COR-L47 (cell line): ENCODE data around the gene EFNA3.

Source experiments
- DNase-seq: peaks from one replicate; lab custom pipeline; 2025; lab: John Stamatoyannopoulos, UW

The EFNA3 gene

DNA sequence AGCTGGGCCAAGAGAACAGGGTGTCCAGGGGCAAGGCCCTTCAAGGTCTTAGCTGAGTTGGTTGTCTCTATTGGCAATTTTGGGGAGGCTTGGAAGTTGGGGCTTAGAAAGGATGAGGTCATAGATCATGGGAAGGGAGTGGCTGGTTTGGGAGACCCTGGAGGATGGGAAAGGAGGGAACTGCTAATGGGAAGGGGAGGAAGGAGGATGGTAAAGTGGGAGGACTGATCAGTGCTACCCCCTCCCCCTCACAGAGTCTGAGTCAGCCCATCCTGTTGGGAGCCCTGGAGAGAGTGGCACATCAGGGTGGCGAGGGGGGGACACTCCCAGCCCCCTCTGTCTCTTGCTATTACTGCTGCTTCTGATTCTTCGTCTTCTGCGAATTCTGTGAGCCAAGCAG, 10.0 kb upstream of the EFNA3 start:
- no peak for DNase-seq

DNA sequence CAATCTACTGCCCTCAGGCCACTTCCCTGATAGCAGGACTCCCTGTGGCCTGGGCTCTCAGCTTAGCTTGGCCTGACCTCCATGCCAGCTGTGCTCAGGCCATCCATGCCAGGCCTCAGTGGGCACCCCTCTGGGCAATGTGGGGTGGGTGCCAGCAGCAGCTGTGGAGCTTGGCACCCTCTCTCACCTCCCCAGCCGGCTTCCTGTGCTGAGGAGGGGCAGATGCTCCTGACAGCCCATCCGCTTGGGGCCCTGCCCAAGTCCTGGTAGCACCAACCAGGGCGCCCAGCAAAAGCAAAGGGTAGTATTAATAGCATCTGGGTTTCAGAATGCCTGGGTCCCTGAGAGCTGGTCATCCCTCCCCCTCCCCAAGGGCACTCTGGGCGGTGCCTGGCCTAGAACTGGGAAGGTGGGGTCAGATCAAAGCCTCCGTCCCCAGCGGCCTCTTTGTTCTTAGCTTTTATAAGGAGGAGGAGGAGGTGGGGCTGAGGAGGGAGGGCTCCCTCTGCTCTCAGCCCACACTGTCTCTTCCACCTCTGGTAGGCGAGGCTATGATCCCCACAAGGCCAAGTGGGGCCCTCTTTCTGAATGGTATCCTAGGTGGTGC, 9.0 kb upstream of the EFNA3 start:
- DNase-seq, result peak; percentile 86

DNA sequence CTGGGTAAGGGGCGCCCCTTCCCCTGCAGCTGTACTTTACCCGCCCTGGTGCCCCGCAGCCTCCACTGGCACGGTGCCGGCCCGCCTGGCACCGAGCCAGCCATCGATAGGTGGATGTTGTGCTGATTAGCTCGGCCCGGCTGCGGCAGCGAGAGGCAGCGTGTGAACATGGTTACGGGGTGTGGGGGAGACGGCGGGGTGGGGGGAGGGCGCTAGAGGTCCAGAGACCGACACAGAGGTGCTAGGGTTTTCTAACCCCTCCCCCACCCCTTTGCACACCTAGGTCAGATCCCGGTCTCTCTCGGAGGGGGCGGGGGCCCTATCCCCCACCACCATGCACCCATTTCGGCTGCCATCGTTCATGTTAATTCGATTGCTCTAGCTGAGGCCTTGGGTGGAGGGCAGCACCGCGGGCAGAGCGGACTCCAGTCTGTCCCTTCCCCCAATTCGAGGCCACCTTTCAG, 8.4 kb upstream of the EFNA3 start:
- peak; percentile 59 for DNase-seq

DNA sequence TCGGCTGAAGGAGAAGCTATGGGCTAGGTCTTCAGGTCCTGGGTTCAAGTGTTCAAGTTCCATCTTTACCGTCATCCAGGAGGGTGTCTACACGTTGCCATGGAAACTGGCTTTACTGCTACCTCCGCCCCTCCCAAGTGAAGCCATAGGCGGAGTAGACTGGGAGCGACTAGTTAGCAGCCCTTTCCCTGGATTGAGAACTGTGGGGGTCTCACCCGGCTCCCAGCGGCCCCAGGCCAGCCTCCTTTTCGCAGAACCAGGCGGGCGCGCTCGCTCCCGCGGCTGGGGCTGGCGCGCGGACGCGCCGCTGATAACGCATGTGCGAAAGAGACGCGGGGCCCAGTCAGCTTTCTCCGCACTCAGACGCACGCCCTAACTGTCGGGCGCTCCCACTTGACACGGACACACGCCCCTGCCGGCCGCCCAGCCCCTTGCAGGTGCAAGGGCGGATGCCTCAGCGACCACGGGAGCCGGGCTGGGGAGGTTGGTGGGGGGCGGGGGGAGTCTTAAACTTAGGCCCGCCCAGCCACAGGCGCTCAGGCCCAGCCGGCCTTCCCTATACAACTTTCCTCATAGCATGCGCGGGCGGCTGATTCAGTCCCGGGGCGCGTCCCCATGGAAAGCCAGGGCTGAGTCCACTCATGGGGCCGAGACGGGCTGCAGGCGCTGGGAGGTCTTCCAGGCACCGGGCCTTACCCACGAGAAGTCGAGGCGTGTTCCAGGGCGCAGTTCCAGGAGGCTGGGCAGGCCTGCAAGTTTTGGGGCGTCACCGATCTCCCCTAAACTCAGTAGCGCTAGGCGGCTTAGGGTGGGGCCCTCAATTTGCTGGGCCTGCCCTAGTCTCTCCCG, 7.7 kb upstream of the EFNA3 start:
- DNase-seq, result no peak

DNA sequence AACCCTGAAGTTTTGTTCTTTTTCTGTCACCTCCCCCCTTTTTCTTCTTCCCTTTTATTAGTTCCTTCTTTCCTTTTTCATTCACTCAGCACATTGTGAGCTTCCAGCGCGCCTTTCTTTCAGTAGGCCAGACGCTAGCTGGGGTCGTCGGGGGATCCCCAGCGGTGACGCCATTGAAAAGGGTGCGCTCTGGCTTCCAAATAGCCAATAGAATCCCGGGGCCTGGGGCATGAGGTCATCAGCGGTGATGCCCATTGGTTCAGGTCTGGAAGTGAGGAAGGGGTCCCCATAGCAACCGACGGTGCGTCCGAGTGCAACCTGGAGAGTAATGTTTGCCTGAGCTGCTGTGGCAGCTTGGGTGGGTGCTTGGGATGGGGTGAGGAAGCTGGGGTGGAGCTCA, 6.9 kb upstream of the EFNA3 start:
- DNase-seq, result no peak

DNA sequence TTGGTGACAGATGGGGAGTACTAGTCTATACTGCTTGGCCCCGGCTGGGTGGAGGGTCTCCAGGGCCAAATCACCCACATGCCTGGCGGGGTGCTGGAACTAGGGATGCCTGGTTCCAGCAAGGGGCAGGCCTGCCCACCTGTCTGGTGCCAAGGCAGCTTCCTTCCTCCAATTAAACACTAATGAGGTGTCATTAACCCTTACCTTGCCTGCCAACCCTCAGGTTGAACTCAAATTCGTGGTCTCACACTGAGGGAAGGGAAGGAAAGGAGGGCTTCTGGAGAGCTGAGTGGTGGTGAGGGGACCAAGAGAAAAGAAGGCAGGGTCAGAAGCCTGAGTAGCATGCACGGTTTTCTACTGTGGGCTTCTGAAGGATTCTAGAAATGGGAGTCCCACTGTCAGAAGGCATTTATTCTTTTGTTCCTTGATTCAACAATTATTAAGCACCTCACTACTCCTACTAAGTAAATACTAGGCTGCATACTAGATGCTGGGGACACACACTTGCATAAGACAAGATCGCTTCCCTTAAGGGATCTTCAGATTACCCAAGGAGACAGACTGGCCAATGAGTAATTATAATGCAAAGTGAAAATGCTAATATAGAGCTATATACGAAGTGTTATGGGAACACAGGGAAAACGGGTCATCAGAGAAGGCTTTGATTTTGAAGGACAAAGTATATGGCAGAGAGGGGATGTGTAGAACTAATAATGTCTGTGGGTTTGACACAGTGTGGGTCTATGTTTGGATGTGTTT, 5.9 kb upstream of the EFNA3 start:
- DNase-seq, result no peak

DNA sequence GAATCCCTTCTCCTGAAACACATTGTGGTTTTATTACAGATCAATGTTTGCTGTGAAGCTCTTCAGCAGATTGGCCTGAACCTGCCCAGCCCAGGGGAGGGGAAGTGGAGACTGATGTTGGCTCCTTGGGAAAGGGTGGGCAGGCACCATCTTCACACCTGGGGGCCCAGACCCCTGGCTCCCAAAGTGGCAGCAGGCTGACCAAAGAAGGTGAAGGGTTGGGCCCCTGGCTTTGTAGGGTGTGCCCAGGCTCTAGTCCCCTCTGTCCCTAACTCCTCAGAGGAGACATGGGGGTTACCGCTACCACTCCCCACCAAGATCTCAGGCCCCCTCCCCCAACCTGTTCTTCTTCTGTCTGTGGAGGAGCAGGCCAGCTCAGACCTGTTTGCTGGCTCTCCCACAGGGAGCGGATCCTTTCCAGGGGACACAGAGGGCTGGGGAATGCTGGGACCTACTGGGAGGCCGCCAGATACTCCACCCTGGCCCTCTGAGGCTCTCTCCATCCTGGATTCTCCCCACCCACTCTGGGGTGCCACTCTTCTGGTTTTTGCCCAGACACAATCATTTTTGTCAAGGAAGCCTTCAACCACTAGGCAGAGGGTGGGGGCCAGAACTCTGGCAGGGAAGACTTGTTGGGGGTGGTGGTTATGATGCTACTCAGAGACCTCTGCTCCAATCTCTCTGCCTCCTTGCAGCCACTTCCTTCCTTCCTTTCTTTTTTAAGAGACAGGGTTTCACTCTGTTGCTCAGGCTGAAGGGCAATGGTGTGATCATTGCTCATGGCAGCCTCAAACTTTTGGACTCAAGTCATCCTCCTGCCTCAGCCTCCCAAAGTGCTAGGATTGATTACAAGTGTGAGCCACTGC, 5.0 kb upstream of the EFNA3 start:
- no peak for DNase-seq

DNA sequence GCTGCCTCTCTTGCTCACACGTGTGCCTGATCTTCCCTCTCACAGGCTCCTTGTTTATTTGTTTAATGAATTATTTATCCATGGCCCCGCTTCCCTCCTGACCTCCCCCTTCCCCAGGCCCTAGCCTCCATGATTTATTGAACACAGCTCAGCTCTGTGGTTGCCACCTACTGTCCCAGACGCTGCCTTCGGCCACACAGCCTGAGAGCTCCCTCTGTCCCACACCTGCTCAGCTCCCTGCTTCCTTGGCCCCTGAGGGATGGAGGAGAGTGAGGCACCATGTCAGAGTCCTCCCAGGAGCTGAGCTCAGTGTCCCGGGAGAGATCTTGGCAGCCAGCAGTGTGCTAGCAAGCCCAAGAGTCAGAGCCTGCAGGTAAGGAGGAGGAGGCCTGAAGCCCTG, 3.1 kb upstream of the EFNA3 start:
- DNase-seq, result peak; percentile 55

DNA sequence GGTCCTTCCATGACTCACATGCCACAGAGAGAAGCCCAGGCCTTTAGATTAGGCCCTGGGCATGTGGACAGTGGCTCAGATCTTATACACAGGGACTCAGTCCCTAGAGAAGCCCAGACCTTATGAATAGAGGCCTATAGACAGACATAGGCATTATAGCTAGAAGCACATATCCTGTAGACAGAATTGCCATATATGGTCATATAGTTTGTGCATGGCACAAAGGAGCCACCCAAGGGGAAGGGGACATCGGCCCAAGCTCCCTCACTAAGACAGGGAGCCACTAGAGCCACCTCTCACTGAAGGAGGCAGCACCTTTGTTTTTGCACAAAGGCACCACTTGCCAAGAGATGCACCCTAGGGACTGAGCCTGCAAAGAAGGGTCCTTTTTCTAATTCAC, 2.3 kb upstream of the EFNA3 start:
- DNase-seq, result no peak

DNA sequence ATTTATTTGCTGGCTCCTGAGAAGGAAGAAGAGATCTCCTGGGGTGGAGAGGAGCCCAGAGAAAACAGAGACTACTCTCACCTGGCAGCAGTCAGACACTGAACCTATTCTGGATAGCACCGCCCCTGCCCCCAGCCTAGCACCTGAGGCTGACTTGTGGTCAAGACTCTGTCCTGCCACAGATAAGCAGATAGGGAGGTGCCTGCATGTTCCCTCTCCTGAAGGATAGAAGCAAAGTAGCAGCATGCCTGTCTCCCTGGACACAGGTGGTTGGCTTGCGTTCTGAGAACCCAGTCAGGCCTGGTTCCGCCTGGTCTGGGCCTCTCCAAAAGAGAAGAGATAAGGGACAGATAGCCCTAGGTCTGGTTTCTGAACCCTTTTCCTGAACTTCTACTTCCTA, 1.3 kb upstream of the EFNA3 start:
- DNase-seq, result no peak

DNA sequence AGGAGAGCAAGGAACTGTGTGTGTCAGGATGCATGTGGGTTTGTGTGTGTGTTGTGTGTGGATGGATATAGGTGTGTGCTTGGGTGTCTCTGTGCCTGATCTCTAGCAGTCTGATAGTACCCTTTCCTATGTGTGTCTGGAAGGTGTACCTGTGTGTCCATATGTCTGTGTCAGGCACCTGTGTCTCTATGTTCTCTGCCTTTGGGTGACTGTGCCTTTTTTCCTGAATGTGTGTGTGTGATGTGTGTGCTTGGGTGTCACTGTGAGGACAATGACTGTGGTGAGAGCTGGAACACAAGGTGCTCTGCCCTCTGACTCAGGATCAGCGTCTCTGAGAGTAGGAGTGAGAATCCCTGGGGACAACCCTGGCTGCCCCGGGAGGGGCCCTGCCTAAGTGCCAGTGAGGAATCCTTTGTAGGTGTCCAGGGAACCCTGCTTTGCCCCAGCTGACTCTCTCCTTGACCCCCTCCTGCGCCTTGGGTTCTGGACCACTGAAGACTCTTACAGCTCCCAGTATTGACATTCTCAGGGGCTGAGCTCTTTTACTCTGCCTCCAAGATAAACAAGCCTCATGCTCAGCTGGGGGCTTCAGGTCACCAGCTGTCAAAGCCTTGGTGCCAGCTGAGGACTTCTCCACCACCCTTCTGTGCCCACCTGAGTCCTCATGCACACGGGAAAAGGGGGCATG, 735 bp upstream of the EFNA3 start:
- DNase-seq, result no peak

DNA sequence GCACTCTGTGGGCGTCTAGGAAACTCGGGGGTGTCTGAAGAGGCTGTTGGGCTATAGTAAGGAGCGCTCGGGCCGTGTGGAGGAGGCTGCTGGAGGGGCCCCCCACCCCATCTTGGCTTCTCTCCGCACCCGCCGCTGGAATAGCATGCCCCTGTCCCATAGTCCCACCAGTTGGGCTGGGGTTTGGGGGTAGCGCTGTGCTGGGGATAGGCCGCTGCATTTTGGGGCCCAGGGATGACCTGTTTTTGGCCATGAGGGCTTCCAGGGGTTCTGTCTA, 511 bp downstream of the EFNA3 start:
- DNase-seq, result no peak

DNA sequence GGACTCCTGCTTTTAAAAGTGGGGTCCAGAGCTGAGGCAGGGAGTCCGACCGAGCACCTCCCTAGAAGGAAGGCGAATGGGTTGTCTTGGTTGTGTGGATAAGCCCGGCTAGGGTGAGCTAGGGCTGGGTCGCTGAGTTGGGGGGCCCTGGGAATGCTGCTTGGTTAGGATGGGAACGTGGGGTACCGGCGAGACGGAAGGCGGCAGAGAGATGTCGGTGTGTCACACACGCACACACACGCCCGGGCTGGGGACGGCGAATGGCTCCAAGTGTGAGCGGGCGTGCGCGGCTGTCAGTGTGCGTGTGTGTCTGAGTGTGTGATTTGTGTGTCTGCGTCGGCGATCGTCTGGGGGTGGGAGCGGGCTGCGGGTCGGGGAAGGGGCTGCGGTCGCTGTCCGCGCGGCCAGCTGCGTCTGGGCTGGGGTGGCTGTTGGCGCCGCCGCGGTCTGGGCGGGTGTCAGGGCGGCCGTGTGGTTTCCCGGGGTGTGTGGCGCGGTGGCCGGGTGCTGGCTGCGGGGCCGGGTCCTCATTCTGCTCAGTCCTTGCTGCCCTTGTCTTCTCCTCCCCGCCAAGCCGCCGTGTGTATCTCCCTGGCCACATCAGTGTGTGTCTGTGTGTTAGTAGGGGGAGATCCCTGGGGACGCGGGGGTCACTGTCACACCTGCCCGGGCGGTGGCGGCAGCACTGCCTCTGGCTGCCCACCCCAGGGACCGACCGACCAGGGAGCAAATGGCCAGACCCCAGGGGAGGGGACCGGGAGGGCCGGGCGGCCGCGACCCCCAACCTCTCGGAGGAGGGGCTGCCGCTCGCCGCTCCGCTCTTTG, 1.1 kb downstream of the EFNA3 start:
- no peak for DNase-seq

DNA sequence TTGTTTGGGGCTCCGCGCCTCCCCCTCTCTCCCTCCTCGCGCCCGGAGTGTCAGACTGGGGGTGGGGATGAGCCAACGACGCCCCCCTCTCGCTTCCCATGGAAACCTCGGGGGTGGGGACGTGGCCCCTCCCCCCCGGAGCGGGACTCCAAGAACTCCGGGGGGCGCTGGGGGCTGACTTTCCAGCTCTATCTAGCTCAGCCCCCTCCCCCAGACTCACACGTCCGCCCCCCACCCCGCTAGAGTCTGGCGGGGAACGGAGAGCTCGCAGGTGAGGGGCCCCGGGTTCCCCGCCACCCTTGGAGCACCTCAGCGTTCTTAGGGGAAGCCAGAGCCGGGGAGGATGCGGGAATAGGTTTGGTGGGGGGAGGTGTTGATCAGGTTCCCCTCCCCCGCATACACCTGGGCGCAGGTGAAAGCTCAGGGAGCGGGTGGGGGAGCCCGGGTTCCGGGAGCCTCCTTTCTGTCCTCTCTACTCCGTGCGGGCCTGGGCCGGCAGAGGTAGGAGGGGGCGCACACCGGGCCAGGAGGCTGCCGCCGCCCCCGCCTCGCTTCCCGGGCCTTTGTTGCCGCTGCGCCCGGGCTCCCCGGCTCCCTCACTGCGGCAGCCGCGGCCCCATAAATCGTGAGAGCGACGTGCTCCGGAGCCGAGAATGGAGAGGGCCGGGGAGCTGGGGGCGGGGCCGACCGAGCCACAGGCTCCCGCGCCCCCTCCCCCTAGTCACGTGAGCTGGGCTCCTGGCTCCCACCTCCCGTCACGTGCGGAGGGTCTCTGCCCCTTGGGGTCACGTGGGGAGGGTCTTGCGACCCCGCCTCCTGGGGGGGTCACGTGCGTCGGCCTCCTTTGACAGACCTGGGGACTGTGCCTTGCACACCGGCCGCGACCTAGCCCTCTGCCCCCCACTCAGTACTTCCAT, 1.9 kb downstream of the EFNA3 start:
- peak; percentile 74 for DNase-seq

DNA sequence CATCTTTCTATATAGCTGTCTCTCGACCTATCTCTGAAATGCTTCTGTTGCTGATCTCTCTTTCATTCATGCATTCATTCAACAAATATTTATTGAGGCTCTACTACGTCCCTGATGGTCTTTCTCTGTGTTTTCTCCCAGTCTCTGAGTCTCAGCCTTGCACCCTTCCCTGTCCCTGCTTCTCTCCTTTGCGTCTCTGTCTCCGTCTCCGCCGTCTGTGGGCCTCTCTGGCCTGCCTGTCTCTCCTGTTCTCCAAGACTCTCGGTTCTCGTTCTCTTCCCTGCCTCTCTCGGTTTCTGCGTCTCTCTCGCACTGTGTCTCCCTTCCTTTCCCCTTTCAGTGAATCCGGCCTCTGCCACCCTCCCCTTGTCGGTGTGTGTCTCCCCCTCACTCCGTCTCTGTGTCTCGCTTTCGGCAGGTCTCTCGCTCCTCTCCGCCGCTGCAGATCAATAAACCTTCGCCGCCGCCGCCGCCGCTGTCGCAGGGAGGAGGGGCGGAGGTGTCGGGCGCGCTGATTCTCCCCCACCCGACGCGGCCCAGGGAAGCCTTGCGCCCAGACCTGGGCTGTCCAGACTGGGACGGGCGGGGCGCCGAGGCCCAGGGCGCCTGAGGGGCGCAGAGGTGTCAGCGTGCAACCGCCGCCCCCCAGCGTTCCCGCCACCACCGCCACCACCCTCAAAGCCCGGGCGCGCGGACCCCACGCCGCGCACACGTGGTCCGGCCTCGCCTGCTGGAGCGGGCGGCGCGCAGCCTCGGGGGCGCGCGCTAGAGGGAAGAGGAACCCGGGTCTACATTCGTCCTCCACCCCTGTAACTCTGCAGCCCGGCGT, 3.0 kb downstream of the EFNA3 start:
- peak; percentile 39 for DNase-seq

DNA sequence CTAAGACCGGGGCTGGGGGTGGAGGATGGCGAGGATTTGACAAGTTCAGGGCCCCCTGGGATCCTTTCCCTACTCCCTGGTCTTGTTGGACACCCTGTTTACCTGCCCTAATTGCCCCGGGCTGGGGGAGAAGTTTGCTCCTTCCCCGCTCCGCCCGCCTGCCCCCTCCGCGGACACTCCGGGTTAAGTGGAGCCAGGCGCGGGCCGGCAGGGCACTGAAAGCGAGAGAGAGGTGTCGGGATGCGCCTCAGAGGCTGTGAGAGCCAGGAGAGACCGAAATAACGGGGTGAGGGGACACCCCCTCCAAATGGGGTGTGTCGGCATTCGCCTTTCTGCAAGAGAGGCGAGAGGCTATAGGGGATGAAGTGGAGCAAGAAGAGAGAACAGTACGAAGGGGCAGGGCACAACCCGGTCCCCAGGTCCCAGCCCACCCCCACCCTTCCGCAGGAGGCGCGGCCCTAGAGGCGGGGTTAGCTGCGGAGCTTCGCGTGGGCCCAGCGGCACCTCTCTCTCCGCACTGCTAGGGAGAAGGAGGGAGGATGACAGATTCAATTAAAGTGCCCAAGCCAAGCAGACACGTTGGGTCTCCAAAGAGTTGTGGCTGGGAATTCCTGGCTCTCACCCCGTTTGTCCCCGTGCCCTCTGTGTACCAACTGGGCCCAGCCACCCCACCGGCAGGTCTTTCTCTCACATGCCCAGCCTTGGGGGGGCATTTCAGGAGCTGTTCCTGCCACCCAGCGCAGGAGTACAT, 3.8 kb downstream of the EFNA3 start:
- DNase-seq, result no peak

DNA sequence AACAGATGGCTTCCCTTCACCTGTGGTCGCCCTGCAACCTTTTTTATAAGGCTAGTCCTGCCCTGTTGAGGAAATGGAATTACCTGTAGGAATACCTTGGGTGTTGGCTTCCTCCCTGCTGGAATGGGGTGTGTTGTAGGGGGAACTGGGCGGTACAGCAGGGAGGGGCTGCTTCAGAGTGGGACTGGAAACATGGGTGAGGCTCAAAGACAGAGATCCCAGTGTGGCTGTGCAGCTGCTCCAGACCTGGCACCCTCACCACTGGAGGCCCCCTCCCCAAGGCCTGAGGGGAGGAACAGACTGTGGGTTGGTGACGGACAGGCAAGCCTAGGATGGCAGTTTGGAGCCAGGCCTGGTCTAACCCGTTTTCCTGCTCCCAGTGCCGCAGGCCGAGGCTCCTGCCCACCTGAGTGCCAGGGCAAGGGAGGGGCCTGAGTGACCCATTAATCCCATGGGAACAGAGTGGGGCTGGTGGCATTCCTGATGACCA, 4.5 kb downstream of the EFNA3 start:
- DNase-seq, result no peak
